Keratinocyte (primary cell): ENCODE data around the gene CBX7. TPM values are rescaled to one million over a fixed set of nuclear protein-coding genes. Genes with fewer than 3 reads are reported as not detected.
A peak's percentile ranks its signal among the peaks of the same experiment; 100 is the strongest.

Source experiments
- DNase-seq: peaks from one replicate; pipeline ENCODE4 v3.0.0-alpha.2; 2011; ENCODE audit warnings: low read depth, missing footprints, low spot score
- FAIRE-seq: peaks from 2 replicates; lab custom pipeline; 2011; peaks lifted over from hg19 to GRCh38; lab: Jason Lieb, UNC
- H2AFZ ChIP-seq: 2 replicates; pipeline ENCODE4 v1.6.0; 2012; ENCODE audit warnings: low read length, control low read depth, inconsistent platforms; ENCODE audit not compliant: control insufficient read depth
- H3K27ac ChIP-seq: 2 replicates; pipeline ENCODE4 v1.5.1; 2011; ENCODE audit warnings: low read length; ENCODE audit not compliant: control insufficient read depth, insufficient read depth
- H3K27me3 ChIP-seq: 3 replicates; pipeline ENCODE4 v1.6.0; 2011; ENCODE audit warnings: low read length; ENCODE audit not compliant: control insufficient read depth, insufficient read depth; ENCODE audit errors: extremely low read depth
- H3K36me3 ChIP-seq, 2 experiments: 2 replicates in 1 of 2; 3 replicates in 1 of 2; pipeline ENCODE4 v1.5.1; 2011; ENCODE audit warnings: low read length in 2 of 2, mild to moderate bottlenecking in 1 of 2; ENCODE audit not compliant: control insufficient read depth in 2 of 2, insufficient read depth in 2 of 2; ENCODE audit errors: extremely low read depth in 1 of 2
- H3K4me1 ChIP-seq: 3 replicates; pipeline ENCODE4 v1.5.1; 2011; ENCODE audit warnings: low read length; ENCODE audit not compliant: control insufficient read depth, insufficient read depth; ENCODE audit errors: extremely low read depth
- H3K4me2 ChIP-seq: 3 replicates; pipeline ENCODE4 v1.6.0; 2011; ENCODE audit warnings: low read depth, low read length; ENCODE audit not compliant: control insufficient read depth, insufficient read depth; ENCODE audit errors: extremely low read depth
- H3K4me3 ChIP-seq, 3 experiments: fragments of 200-600 bp in 1 of 3; sonication (generic) in 1 of 3; 2 replicates in 2 of 3; 3 replicates in 1 of 3; pipeline ENCODE4 v1.5.1; 2011 to 2016; ENCODE audit warnings: low read length in 3 of 3, mild to moderate bottlenecking in 3 of 3, control low read depth in 2 of 3, inconsistent platforms in 1 of 3, low read depth in 1 of 3, mixed read lengths in 1 of 3, mixed run types in 1 of 3, moderate library complexity in 1 of 3; ENCODE audit not compliant: control insufficient read depth in 2 of 3, insufficient read depth in 2 of 3; ENCODE audit errors: extremely low read depth in 1 of 3
- H3K79me2 ChIP-seq: 2 replicates; pipeline ENCODE4 v1.6.0; 2012; ENCODE audit warnings: low read length; ENCODE audit not compliant: control insufficient read depth, insufficient read depth
- H3K9ac ChIP-seq: 3 replicates; pipeline ENCODE4 v1.6.0; 2011; ENCODE audit warnings: low read length; ENCODE audit not compliant: control insufficient read depth, insufficient read depth; ENCODE audit errors: extremely low read depth
- H3K9me1 ChIP-seq: 3 replicates; pipeline ENCODE4 v1.6.0; 2011; ENCODE audit warnings: low read length; ENCODE audit not compliant: control insufficient read depth, insufficient read depth; ENCODE audit errors: extremely low read depth
- H3K9me3 ChIP-seq: 2 replicates; pipeline ENCODE4 v1.5.1; 2012; ENCODE audit warnings: low read depth, low read length; ENCODE audit not compliant: control insufficient read depth
- H4K20me1 ChIP-seq: 3 replicates; pipeline ENCODE4 v1.6.0; 2011; ENCODE audit warnings: low read length; ENCODE audit not compliant: control insufficient read depth, insufficient read depth; ENCODE audit errors: extremely low read depth
- CTCF ChIP-seq, 3 experiments: IDR thresholded peaks in 1 of 3; conservative IDR thresholded peaks in 1 of 3; optimal IDR thresholded peaks in 1 of 3; 2 replicates in 2 of 3; 3 replicates in 1 of 3; pipeline versions ENCODE3 to v1.5.1; 2011; ENCODE audit warnings: low read length in 3 of 3, mild to moderate bottlenecking in 3 of 3, moderate library complexity in 2 of 3, control low read depth in 1 of 3, inconsistent platforms in 1 of 3; ENCODE audit not compliant: insufficient read depth in 2 of 3; ENCODE audit errors: extremely low read depth in 1 of 3
- EZH2 ChIP-seq: IDR thresholded peaks from one replicate; pipeline ENCODE4 v1.6.1; 2012; ENCODE audit warnings: inconsistent platforms, mild to moderate bottlenecking, low read length, moderate library complexity
- dilution Hi-C: fragments of 300-500 bp; cut with MboI; formaldehyde crosslinking; loops from one replicate; pipeline ENCODE4 v1.7.0; 2020; ENCODE audit warnings: low sequenced_read_pairs; ENCODE audit not compliant: extremely low pct_ligation_motif_present
- polyA plus RNA-seq, 5 experiments: library from polyadenylated mRNA; depleted of rRNA in 3 of 5; stranded (reverse) in 3 of 5; stranded (forward) in 1 of 5; unstranded in 1 of 5; fragments of >200 nt; gene quantifications; 1 replicate in 1 of 5; 2 replicates in 3 of 5; 3 replicates in 1 of 5; pipeline versions ENCODE4 v1.2.1 to v1.2.3, GENCODE V29; 2011 to 2012; ENCODE audit warnings: missing spikeins in 2 of 5, low read depth in 1 of 5, low replicate concordance in 1 of 5

CBX7 gene
- polyA plus RNA-seq, 1 donor (not counting 4 experiments of a cell fraction or from before 2014, with no cell fraction given), result 1.3 TPM

GRCh38 chr22:39144101-39144767 lies 8.2 kb downstream of the CBX7 start:
- no peaks in the 10 kb centered on the region for H4K20me1 ChIP-seq
- H3K9me3 ChIP-seq, result no peaks in the 10 kb centered on the region
- no peaks in the 10 kb centered on the region for H3K79me2 ChIP-seq
- peak overlapping the region; percentile 32 for H2AFZ ChIP-seq
- H3K36me3 ChIP-seq, result peaks cover 0 to 2% of the 10 kb centered on the region in 2 experiments
- H3K4me1 ChIP-seq, result peaks cover 9% of the 10 kb centered on the region
- peak overlapping the region; percentile 86 to 90 (median 89) for H3K4me3 ChIP-seq
- no peaks in the 10 kb centered on the region for H3K9me1 ChIP-seq
- H3K27ac ChIP-seq, result no peak overlapping the region
- peak overlapping the region; percentile 70 for H3K4me2 ChIP-seq
- peak overlapping the region; percentile 81 for H3K9ac ChIP-seq
- no peaks in the 10 kb centered on the region for H3K27me3 ChIP-seq
- FAIRE-seq, result no peak
- DNase-seq, result no peak
- TF ChIP-seq CTCF (optimal IDR thresholded peaks at IDR 0.05 in 1 of 3, IDR thresholded peaks at IDR 0.05 in 1 of 3, conservative IDR thresholded peaks at IDR 0.05 in 1 of 3; ENCODE audit: extremely low read depth in 1 of 3, insufficient read depth in 2 of 3, low read length in 3 of 3) (no peak), EZH2 (no peak)
- dilution Hi-C loops, result no loop called here

GRCh38 chr22:39142088-39142680 lies 10.3 kb downstream of the CBX7 start:
- Histone ChIP-seq H4K20me1 (no peaks in the 10 kb centered on the region), H3K9me3 (no peaks in the 10 kb centered on the region), H2AFZ (no peak overlapping the region), H3K4me1 (peaks cover 9% of the 10 kb centered on the region), H3K79me2 (no peaks in the 10 kb centered on the region), H3K4me3 (no peak overlapping the region), H3K36me3 (no peaks in the 10 kb centered on the region), H3K4me2 (no peak overlapping the region), H3K9ac (no peak overlapping the region), H3K27me3 (no peaks in the 10 kb centered on the region), H3K27ac (no peak overlapping the region), H3K9me1 (no peaks in the 10 kb centered on the region)
- DNase-seq (no peak), FAIRE-seq (no peak)
- TF ChIP-seq EZH2, result no peak
- TF ChIP-seq CTCF (optimal IDR thresholded peaks at IDR 0.05 in 1 of 3, IDR thresholded peaks at IDR 0.05 in 1 of 3, conservative IDR thresholded peaks at IDR 0.05 in 1 of 3; ENCODE audit: extremely low read depth in 1 of 3, insufficient read depth in 2 of 3, low read length in 3 of 3), result no peak
- dilution Hi-C loops, result no loop called here
